ENCODE results near the gene RNF40.
A peak's percentile ranks its signal among the peaks of the same experiment; 100 is the strongest.

The RNF40 gene

GRCh38 chr16:30745082-30745481 is 17.0 kb upstream of the RNF40 start:
- TF ChIP-seq REST (IDR thresholded peaks at IDR 0.05; ENCODE audit: insufficient read depth in 1 of 2, low read depth in 2 of 2, low read length in 2 of 2) (no peak), POLR2AphosphoS5 (IDR thresholded peaks at IDR 0.05; ENCODE audit: low read depth, low read length) (no peak), SIN3A (IDR thresholded peaks at IDR 0.05; ENCODE audit: borderline replicate concordance, insufficient read depth, low read length) (no peak), FOXP2 (optimal IDR thresholded peaks at IDR 0.05; ENCODE audit: borderline replicate concordance, extremely low read depth, extremely low read length, insufficient read depth) (no peak), TAF1 (IDR thresholded peaks at IDR 0.05; ENCODE audit: borderline replicate concordance, insufficient read depth, low read length) (no peak)

GRCh38 chr16:30746638-30747175 is 15.4 kb upstream of the RNF40 start:
- no peak for TF ChIP-seq TAF1 (IDR thresholded peaks at IDR 0.05; ENCODE audit: borderline replicate concordance, insufficient read depth, low read length)
- TF ChIP-seq REST (IDR thresholded peaks at IDR 0.05; ENCODE audit: insufficient read depth in 1 of 2, low read depth in 2 of 2, low read length in 2 of 2): no peak
- no peak for TF ChIP-seq FOXP2 (optimal IDR thresholded peaks at IDR 0.05; ENCODE audit: borderline replicate concordance, extremely low read depth, extremely low read length, insufficient read depth)
- no peak for TF ChIP-seq POLR2AphosphoS5 (IDR thresholded peaks at IDR 0.05; ENCODE audit: low read depth, low read length)
- TF ChIP-seq SIN3A (IDR thresholded peaks at IDR 0.05; ENCODE audit: borderline replicate concordance, insufficient read depth, low read length): no peak

- TF ChIP-seq REST (IDR thresholded peaks at IDR 0.05; ENCODE audit: insufficient read depth in 1 of 2, low read depth in 2 of 2, low read length in 2 of 2): no peak
- no peak for TF ChIP-seq SIN3A (IDR thresholded peaks at IDR 0.05; ENCODE audit: borderline replicate concordance, insufficient read depth, low read length)
- TF ChIP-seq FOXP2 (optimal IDR thresholded peaks at IDR 0.05; ENCODE audit: borderline replicate concordance, extremely low read depth, extremely low read length, insufficient read depth): no peak
- no peak for TF ChIP-seq POLR2AphosphoS5 (IDR thresholded peaks at IDR 0.05; ENCODE audit: low read depth, low read length)
- no peak for TF ChIP-seq TAF1 (IDR thresholded peaks at IDR 0.05; ENCODE audit: borderline replicate concordance, insufficient read depth, low read length)
Observed at GRCh38 chr16:30747331-30747730, 14.8 kb upstream of the RNF40 start.

GRCh38 chr16:30747799-30748633 is 14.1 kb upstream of the RNF40 start, which contains the start of gene PHKG2:
Gene PHKG2, plus strand, starts transcription at chr16:30748425. Its CDS starts 396 bp downstream, at chr16:30748821.
- TF ChIP-seq FOXP2 (optimal IDR thresholded peaks at IDR 0.05; ENCODE audit: borderline replicate concordance, extremely low read depth, extremely low read length, insufficient read depth) (peak; percentile 41), TAF1 (IDR thresholded peaks at IDR 0.05; ENCODE audit: borderline replicate concordance, insufficient read depth, low read length) (peak; percentile 88), POLR2AphosphoS5 (IDR thresholded peaks at IDR 0.05; ENCODE audit: low read depth, low read length) (peak; percentile 85), SIN3A (IDR thresholded peaks at IDR 0.05; ENCODE audit: borderline replicate concordance, insufficient read depth, low read length) (peak; percentile 74; the same call in 1 of the 2 replicates), REST (IDR thresholded peaks at IDR 0.05; ENCODE audit: insufficient read depth in 1 of 2, low read depth in 2 of 2, low read length in 2 of 2) (0 out of 4 replicates have a peak, but pooled peaks of 1 of the 2 experiments have one; percentile 8)
